Heart left ventricle (tissue), 16 donors: ENCODE data around the gene MYOCD. TPM values are rescaled to one million over a fixed set of nuclear protein-coding genes. Genes with fewer than 3 reads are reported as not detected.

Source experiments
- ATAC-seq, 4 donors: fragments of 200-7000 bp; cut with Tn5 transposase; one replicate each; pipeline ENCODE4 v1.9.1; 2020 to 2022; ENCODE audit warnings: moderate library complexity in 4 of 4, mild to moderate bottlenecking in 3 of 4, moderate number of reproducible peaks in 1 of 4
- DNase-seq, 5 donors: peaks; one replicate each; pipeline ENCODE4 v3.0.0-alpha.2; 2020
- H3K27ac ChIP-seq, 12 donors: fragments of 200-600 bp; sonication (generic) in 4 of 12; one replicate each; pipeline versions ENCODE4 v1.5.0 to v1.8.0; 2016 to 2022; ENCODE audit warnings: mild to moderate bottlenecking in 2 of 12
- H3K27me3 ChIP-seq, 9 donors: fragments of 200-600 bp; sonication (generic) in 2 of 9; one replicate each; pipeline versions ENCODE4 v1.5.1 to v1.8.0; 2016 to 2022; ENCODE audit warnings: mild to moderate bottlenecking in 3 of 9
- H3K36me3 ChIP-seq, 9 donors: fragments of 200-600 bp; sonication (generic) in 2 of 9; one replicate each; pipeline versions ENCODE4 v1.5.0 to v1.8.0; 2018 to 2022; ENCODE audit warnings: mild to moderate bottlenecking in 2 of 9
- H3K4me1 ChIP-seq, 12 donors: fragments of 200-600 bp; sonication (generic) in 4 of 12; one replicate each; pipeline versions ENCODE4 v1.5.0 to v1.8.0; 2016 to 2022; ENCODE audit warnings: mild to moderate bottlenecking in 3 of 12
- H3K4me3 ChIP-seq, 12 donors: fragments of 200-600 bp; sonication (generic) in 4 of 12; one replicate each; pipeline versions ENCODE4 v1.5.0 to v1.8.0; 2017 to 2022; ENCODE audit warnings: mild to moderate bottlenecking in 9 of 12, moderate library complexity in 4 of 12
- H3K9me3 ChIP-seq, 12 donors: fragments of 200-600 bp; sonication (generic) in 4 of 12; one replicate each; pipeline versions ENCODE4 v1.5.0 to v1.8.0; 2016 to 2022; ENCODE audit warnings: mild to moderate bottlenecking in 1 of 12
- CTCF ChIP-seq, 12 donors: fragments of 200-600 bp; sonication (generic) in 4 of 12; IDR thresholded peaks; one replicate each; pipeline versions ENCODE4 v1.5.0 to v1.8.0; 2018 to 2022; ENCODE audit warnings: antibody characterized with exemption in 12 of 12, mild to moderate bottlenecking in 5 of 12
- POLR2A ChIP-seq, 2 donors: fragments of 450-650 bp; IDR thresholded peaks; one replicate each; pipeline ENCODE4 v1.6.1; 2017; ENCODE audit warnings: antibody characterized with exemption in 2 of 2, mild to moderate bottlenecking in 2 of 2, moderate library complexity in 2 of 2
- WGBS, 4 donors: extraction: QIAGEN DNeasy Blood & Tissue Kit in 2 of 4; methylation state at CpG; one replicate each; pipeline versions ENCODE4 v1.1.5 to v1.1.7; 2013 to 2018; 5-methylcytosine and 5-hydroxymethylcytosine counted together
- intact Hi-C, 10 donors: fragments of 100-400 bp; cut with DNase I; formaldehyde crosslinking; loops; one replicate each; pipeline versions ENCODE4 v1.11.1 to v1.14.2; 2022
- polyA plus RNA-seq, 2 donors: library from polyadenylated mRNA; stranded (reverse); fragments of 200-250 nt; gene quantifications; one replicate each; pipeline ENCODE4 v1.2.3, GENCODE V29; 2013
- total RNA-seq, 9 donors: library from RNA; depleted of rRNA in 2 of 9; stranded (reverse); fragments of >200 nt in 2 of 9; fragmentation: NEBNext Ultra II Directional in 3 of 9; extraction: Animal tissue kit (Norgen Biotek cat#: 25700) in 3 of 9; gene quantifications; one replicate each; pipeline versions ENCODE4 v1.1.0 to v1.2.4, GENCODE V29; 2016 to 2023
- donor health status: ischemic (EF 13 %, LVEDD 7.1; RV severe dilation, severe dysfunction).
- donor health status: healthy with polysubstance abuse.
- donor health status: DM: no; HTN: yes; CAD: no.
- donor health status: DM: no; HTN: no; CAD: no.
- donor health status: ischemic (EF 25% LVEDD 6.9; RV normal size, moderate dysfunction).
- donor health status: ischemic (EF 25% LVEDD 5.7; RV mildly dilated, moderate dysfunction).
- donor health status: healthy.
- donor health status: DM: yes; HTN: yes; CAD: no.
- donor health status: ischemic (EF 35%, LVEDD 5.7; RV mildly dilated, moderate dysfunction).
- donor health status: nonischemic (EF 11% LVEDD 7.7; RV severe dilation, severe dysfunction).
- donor health status: DM: yes; HTN: yes; CAD: no.
- donor health status: PGD.
- donor health status: ischemic (EF 29% LVEDD 5.4; RV normal size, mild dysfunction).
- donor health status: nonischemic (EF 23%, LVEDD 6.1; RV moderate dilation, normal function).

Gene MYOCD
- total and polyA plus RNA-seq, 11 donors = 12.9 to 77.2 (median 45.9) TPM

DNA sequence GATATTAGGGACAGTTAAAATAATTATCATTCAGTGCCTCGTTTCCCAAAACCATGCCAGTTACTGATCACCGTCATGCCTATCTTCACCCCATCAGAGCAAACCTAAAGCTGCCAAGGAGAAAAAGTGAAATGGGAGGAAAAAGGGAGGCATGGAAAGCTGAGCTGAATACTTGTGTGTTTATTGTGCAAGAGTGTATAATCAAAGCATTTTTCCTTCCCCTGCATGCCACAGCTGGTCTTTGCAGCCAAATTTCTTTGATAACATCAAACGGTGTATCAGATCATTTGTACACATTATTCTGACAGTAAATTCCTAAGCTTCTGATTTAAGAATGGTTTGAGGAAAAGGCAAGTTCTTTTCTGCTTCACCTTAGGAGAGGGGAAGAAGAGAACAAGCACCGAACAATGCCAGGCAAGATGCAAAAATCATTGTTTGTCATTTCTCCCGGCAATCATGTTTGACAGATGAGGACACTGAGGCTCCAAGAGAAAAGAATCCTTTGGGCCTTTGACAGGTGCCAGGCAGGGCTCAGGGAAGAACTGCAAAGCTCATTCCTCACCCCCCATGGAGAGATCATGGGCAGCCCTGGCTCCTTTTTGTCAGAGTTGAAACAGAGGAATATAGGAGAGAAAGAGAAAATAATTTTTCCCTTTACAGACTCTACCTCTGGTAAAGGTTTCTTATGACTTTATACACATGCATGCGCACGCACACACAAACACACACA lies 72.2 kb downstream of the MYOCD start:
- TF ChIP-seq CTCF (IDR thresholded peaks at IDR 0.05) = no peak
- no peak for TF ChIP-seq POLR2A (IDR thresholded peaks at IDR 0.05)
- Histone ChIP-seq H3K4me3 (no peak overlapping the region), H3K36me3 (peaks cover 0 to 49% (median 4%) of the 10 kb centered on the region in 9 donors), H3K27me3 (no peaks in the 10 kb centered on the region), H3K4me1 (peaks cover 0 to 37% (median 8%) of the 10 kb centered on the region in 12 donors), H3K9me3 (no peaks in the 10 kb centered on the region), H3K27ac (peak overlapping the region in 4 of 12 donors; percentile 24 to 93 (median 59))
- ATAC-seq = no peak
- WGBS, 4 donors = 71 to 78% (median 73%) methylated on average over 7 of the region's 7 CpGs
- intact Hi-C loops = loop anchor here in 6 of 10 donors (5.0 to 10.0 kb wide), 7 partner anchors 56 to 556 kb away; partner anchors contain the start of gene MYOCD (in 1 of the 6)
- DNase-seq = no peak

- peaks cover 0 to 41% (median 8%) of the 10 kb centered on the region in 12 donors for H3K4me1 ChIP-seq
- H3K27ac ChIP-seq = peak overlapping the region in 1 of 12 donors; percentile 14
- ATAC-seq = no peak
- WGBS, 4 donors = 80 to 93% (median 88%) methylated on average over 2 of the region's 2 CpGs
- no peaks in the 10 kb centered on the region for H3K9me3 ChIP-seq
- TF ChIP-seq CTCF (IDR thresholded peaks at IDR 0.05) = no peak
- no peak for TF ChIP-seq POLR2A (IDR thresholded peaks at IDR 0.05)
- no peaks in the 10 kb centered on the region for H3K27me3 ChIP-seq
- peaks cover 0 to 49% (median 4%) of the 10 kb centered on the region in 9 donors for H3K36me3 ChIP-seq
- intact Hi-C loops = loop anchor here in 6 of 10 donors (5.0 to 10.0 kb wide), 7 partner anchors 56 to 556 kb away; partner anchors contain the start of gene MYOCD (in 1 of the 6)
- no peak for DNase-seq
- no peak overlapping the region for H3K4me3 ChIP-seq
Observed at GRCh38 chr17:12738624-12739023, 72.9 kb downstream of the MYOCD start.

DNA sequence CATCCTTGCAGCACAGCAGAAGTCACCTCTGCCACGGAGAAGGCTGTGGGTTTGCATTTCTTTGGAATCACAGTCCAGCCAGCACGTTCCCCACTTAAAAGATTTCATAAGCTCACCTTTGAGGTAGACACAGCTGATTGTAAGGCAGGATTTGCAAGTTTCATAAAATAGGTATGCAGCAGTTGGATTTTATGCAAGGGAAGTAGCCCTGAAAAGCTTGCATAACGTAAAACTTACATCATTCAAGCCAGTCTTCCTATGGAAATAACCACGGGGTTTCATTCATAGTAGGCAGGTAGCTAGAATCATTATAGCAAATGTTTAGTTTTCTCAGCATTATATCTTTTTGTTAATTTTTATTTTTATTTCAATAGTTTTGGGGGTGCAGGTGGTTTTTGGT lies 73.8 kb downstream of the MYOCD start:
- peaks cover 0 to 49% (median 4%) of the 10 kb centered on the region in 9 donors for H3K36me3 ChIP-seq
- H3K9me3 ChIP-seq = no peaks in the 10 kb centered on the region
- 58 to 86% (median 83%) methylated on average over 4 of the region's 4 CpGs for WGBS, 4 donors

More for the DNA sequence above, 73.8 kb downstream of the MYOCD start:
- intact Hi-C loops = loop anchor here in 6 of 10 donors (5.0 to 10.0 kb wide), 7 partner anchors 57 to 557 kb away; partner anchors contain the start of gene MYOCD (in 1 of the 6)
- peak overlapping the region in 3 of 12 donors; percentile 1 to 37 (median 20) for H3K27ac ChIP-seq
- TF ChIP-seq POLR2A (IDR thresholded peaks at IDR 0.05) (no peak), CTCF (IDR thresholded peaks at IDR 0.05) (no peak)
- no peak for ATAC-seq
- DNase-seq = no peak
- peaks cover 0 to 37% (median 7%) of the 10 kb centered on the region in 12 donors for H3K4me1 ChIP-seq
- H3K4me3 ChIP-seq = no peak overlapping the region
- H3K27me3 ChIP-seq = no peaks in the 10 kb centered on the region
